ENCODE data around the gene TLE5. TPM values are rescaled to one million over a fixed set of nuclear protein-coding genes. Genes with fewer than 3 reads are reported as not detected.
"Not testable (repeated sequence)": the region's sequence is repeated elsewhere in the genome, so short reads cannot be mapped to it uniquely, and the experiment has no call there.

TLE5 gene
- polyA plus RNA-seq, 2 of the 4 experiments (the other 2 are of a cell fraction): 171 to 216 TPM

- no peak for DNase-seq (ENCODE audit: low read depth in 1 of 2, low spot score in 1 of 2)
- CTCF ChIA-PET: interaction anchor here (3.0 kb wide), 1 partner anchor 10 kb away, joined by 15 read pairs; no protein-coding TSS in a partner anchor
- ATAC-seq: peak; percentile 23 to 32; a peak in 4 of 6 replicates
Observed at GRCh38 chr19:3094601-3095440, 32.5 kb upstream of the TLE5 start.

DNA sequence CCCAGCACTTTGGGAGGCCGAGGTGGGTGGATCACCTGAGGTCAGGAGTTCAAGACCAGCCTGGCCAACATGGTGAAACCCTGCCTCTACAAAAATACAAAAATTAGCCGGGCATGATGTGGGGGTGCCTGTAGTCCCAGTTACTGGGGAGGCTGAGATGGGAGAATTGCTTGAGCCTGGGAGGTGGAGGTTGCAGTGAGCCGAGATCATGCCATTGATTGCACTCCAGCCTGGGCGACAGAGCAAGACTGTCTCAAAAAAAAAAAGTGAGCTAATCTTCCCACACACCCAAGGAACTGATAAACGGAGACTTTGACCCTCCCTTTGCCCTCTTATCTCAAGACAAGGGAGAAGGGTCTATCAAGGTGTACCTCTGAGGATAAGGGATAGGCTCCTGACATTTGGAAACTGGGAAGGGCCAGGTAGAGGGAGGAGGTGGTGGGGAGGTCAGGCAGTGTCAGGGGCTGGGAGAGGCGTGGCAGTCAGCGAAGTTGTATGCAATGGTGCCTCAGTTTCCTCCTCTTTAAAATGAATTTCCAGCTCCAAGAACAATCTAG, 27.1 kb upstream of the TLE5 start:
- H3K27ac ChIP-seq; ATAC-seq; FAIRE-seq; H3K4me1 ChIP-seq; H3K4me3 ChIP-seq; H3K4me2 ChIP-seq; H3K9me3 ChIP-seq; DNase-seq (ENCODE audit: low read depth in 1 of 2, low spot score in 1 of 2): not testable (repeated sequence)
- ChIA-PET POLR2A (interaction anchor here (0.6 kb wide), 1 partner anchor 139 kb away, joined by 3 read pairs; no protein-coding TSS in a partner anchor), CTCF (interaction anchor here (1.2 to 3.0 kb wide), 5 partner anchors 10 to 40 kb away, joined by 3 to 15 read pairs (median 5); no protein-coding TSS in a partner anchor)
- 71% methylated on average over 7 of the region's 7 CpGs for WGBS (ENCODE audit: missing lambda C conversion rate)

More at GRCh38 chr19:3094601-3095440, 32.5 kb upstream of the TLE5 start:
- 8% methylated on average over 6 of the region's 57 CpGs for WGBS (ENCODE audit: missing lambda C conversion rate)
- no peak for TF ChIP-seq FOSL2 (IDR thresholded peaks at IDR 0.05)
- TF ChIP-seq FOSL2 (CRISPR knock-in tag; IDR thresholded peaks at IDR 0.05): no peak
- TF ChIP-seq CEBPB (IDR thresholded peaks at IDR 0.05): no peak
- TF ChIP-seq, protein P1, sequence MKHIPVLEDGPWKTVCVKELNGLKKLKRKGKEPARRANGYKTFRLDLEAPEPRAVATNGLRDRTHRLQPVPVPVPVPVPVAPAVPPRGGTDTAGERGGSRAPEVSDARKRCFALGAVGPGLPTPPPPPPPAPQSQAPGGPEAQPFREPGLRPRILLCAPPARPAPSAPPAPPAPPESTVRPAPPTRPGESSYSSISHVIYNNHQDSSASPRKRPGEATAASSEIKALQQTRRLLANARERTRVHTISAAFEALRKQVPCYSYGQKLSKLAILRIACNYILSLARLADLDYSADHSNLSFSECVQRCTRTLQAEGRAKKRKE (CRISPR knock-in tag; IDR thresholded peaks at IDR 0.05; ENCODE audit: low read depth): no peak
- no peak for TF ChIP-seq ZSCAN20 (CRISPR knock-in tag; IDR thresholded peaks at IDR 0.05)
- TF ChIP-seq EHF (CRISPR knock-in tag; IDR thresholded peaks at IDR 0.05): no peak
- no peak for TF ChIP-seq ZFP36 (IDR thresholded peaks at IDR 0.05; ENCODE audit: borderline replicate concordance, partially characterized antibody)
- TF ChIP-seq MAZ (IDR thresholded peaks at IDR 0.05; ENCODE audit: borderline replicate concordance, low read depth, low read length): no peak
- no peak for TF ChIP-seq MYC (IDR thresholded peaks at IDR 0.05; ENCODE audit: borderline replicate concordance, low read length)
- no peak for TF ChIP-seq JUN (IDR thresholded peaks at IDR 0.05)
- no peak for TF ChIP-seq HOXB5 (CRISPR knock-in tag; IDR thresholded peaks at IDR 0.05)
- no peak for TF ChIP-seq REST (IDR thresholded peaks at IDR 0.05)
- no peak for TF ChIP-seq FOSB (CRISPR knock-in tag; IDR thresholded peaks at IDR 0.05)
- TF ChIP-seq TP53 (CRISPR knock-in tag; IDR thresholded peaks at IDR 0.05): no peak
- peak overlapping the region; percentile 82 to 90 for H3K27ac ChIP-seq
- H3K4me3 ChIP-seq: peak overlapping the region; percentile 94
- no peaks in the 10 kb centered on the region for H3K9me3 ChIP-seq
- peaks cover 10% of the 10 kb centered on the region; the same call in 2 of the 3 replicates for H3K4me1 ChIP-seq
- peak overlapping the region; percentile 96 for H3K4me2 ChIP-seq
- POLR2A ChIA-PET: interaction anchor here (0.5 kb wide), 1 partner anchor 258 kb away, joined by 3 read pairs; no protein-coding TSS in a partner anchor
- FAIRE-seq: no peak

DNA sequence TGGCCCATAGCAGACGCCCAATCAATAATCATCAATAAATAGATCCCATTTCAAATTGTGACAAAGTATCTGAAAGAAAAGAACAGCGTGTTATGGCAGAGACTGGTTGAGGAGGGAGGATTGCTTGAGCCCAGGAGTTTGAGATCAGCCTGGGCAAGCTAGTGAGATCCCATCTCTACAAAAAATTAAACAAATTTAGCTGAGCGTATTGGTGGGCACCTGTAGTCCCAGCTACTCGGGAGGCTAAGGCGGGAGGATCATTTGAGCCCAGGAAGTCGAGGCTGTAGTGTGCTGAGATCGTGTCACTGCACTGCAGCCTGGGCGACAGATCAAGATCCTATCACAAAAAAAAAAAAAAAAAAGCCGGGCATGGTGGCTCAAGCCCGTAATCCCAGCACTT, 25.5 kb upstream of the TLE5 start:
- DNase-seq (ENCODE audit: low read depth in 1 of 2, low spot score in 1 of 2): no peak
- CTCF ChIA-PET: interaction anchor here (1.0 to 2.7 kb wide), 2 partner anchors 12 to 16 kb away, joined by 3 to 12 read pairs; no protein-coding TSS in a partner anchor
- 64% methylated on average over 8 of the region's 10 CpGs for WGBS (ENCODE audit: missing lambda C conversion rate)
- Histone ChIP-seq H3K4me3 (no peak overlapping the region), H3K4me2 (no peak overlapping the region), H3K27ac (no peak overlapping the region), H3K4me1 (no peaks in the 10 kb centered on the region), H3K9me3 (no peaks in the 10 kb centered on the region)
- POLR2A ChIA-PET: interaction anchor here (0.7 kb wide), 1 partner anchor 33 kb away, joined by 3 read pairs; no protein-coding TSS in a partner anchor
- no peak for ATAC-seq
- FAIRE-seq: no peak
- no peak for TF ChIP-seq MAFK (IDR thresholded peaks at IDR 0.05; ENCODE audit: partially characterized antibody)
- TF ChIP-seq NPAS2 (CRISPR knock-in tag; IDR thresholded peaks at IDR 0.05; ENCODE audit: borderline replicate concordance): no peak
- no peak for TF ChIP-seq PHF8 (IDR thresholded peaks at IDR 0.05; ENCODE audit: borderline replicate concordance, low read depth)
- TF ChIP-seq FOSB (CRISPR knock-in tag; IDR thresholded peaks at IDR 0.05): no peak
- TF ChIP-seq ZFP36 (IDR thresholded peaks at IDR 0.05; ENCODE audit: borderline replicate concordance, partially characterized antibody): no peak
- TF ChIP-seq HOXB5 (CRISPR knock-in tag; IDR thresholded peaks at IDR 0.05): no peak
- TF ChIP-seq HMGXB4 (CRISPR knock-in tag; IDR thresholded peaks at IDR 0.05; ENCODE audit: borderline replicate concordance): no peak
